ENCODE measurements around the gene CXorf51A.
"Not testable (repeated sequence)": the region's sequence is repeated elsewhere in the genome, so short reads cannot be mapped to it uniquely, and the experiment has no call there.

Gene CXorf51A

DNA sequence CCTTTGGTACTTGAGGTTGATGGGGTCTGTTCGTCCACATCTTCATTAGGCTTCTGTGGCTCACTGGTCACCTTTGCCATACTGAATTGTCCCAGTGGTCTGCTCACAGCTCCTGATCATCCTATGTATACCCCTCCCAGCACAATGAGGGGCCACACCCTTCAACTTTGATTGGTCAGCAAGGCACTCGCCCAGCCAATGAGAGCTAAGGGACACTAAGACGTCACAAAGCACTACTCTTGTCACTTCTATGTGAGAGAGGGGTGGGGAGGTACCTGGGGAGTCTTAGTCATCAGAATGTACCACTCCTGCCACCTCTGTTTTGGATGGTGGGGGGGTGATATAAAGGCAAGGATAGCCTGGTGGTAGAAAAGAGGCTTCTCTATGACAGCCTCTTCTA, at the start of gene CXorf51A:
CXorf51A (minus strand) TSS at position 101 of the 400 bp plus-strand sequence; CDS start at position 80, 21 bp downstream.
- not testable (repeated sequence) for DNase-seq (ENCODE audit: low read depth in 2 of 3, low spot score in 1 of 3)

DNA sequence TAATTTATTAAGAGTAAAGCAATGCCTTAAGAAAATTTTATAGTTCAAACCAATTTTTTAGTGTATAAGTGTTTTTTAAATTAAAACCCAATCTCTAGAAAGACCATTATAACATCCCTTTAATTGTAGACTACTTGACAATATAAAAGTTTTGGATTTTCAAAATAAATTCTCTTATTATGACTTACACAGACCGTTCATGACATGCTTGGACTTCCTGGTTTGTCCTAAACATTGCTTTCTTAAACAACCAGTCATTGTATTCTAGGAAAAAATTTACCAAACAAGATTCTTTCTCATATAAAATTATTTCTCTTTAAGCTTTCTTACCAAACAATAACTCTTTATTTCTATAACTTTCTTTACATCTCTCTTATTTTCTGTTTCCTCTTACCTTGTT, 49.0 kb upstream of the CXorf51A start:
- no peak for DNase-seq (ENCODE audit: low read depth in 2 of 3, low spot score in 1 of 3)

DNA sequence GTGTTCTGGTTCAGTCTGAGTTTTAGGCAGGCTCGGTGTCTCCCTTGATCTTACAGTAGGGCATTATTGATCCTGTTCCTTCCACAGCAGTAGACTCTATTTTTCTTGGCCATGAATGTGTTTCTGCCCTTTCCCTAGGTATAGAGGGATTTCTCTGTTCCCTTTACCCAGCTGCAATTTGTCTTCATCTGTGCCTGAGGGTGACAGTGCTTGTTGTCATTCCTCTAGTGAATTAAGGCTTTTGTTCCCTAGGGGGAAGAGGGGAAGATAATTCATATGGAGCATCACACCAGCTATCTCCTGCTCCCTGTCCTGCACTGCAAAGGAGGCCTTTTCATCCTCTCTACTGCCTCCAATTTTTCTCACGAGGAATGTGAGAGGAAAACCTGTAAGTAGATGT, 39.7 kb upstream of the CXorf51A start:
- DNase-seq (ENCODE audit: low read depth in 2 of 3, low spot score in 1 of 3) = no peak

DNA sequence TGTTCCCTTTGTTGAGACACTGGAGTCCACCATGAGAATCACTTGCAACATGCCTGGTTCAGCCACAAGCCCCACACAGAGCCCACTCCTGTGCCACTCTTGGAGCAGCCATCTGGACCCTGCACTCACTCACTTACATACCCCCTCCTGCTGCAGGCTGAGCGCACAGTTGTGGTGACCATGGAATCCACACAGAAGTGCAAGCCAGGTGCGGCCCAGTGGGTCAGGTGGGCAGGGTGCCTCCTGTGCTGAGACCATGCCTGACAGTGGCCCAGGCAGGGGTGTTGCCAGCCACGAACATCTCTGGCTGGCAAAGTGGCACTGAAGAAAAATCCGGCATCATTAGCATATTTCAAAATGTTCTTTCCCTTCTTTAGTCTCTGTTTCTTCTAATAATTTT, 17.4 kb upstream of the CXorf51A start:
- no peak for DNase-seq (ENCODE audit: low read depth in 2 of 3, low spot score in 1 of 3)

DNA sequence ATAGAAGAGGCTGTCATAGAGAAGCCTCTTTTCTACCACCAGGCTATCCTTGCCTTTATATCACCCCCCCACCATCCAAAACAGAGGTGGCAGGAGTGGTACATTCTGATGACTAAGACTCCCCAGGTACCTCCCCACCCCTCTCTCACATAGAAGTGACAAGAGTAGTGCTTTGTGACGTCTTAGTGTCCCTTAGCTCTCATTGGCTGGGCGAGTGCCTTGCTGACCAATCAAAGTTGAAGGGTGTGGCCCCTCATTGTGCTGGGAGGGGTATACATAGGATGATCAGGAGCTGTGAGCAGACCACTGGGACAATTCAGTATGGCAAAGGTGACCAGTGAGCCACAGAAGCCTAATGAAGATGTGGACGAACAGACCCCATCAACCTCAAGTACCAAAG, 5.1 kb downstream of the CXorf51A start, which contains the start of gene CXorf51B:
CXorf51B (plus strand) TSS at position 301 of the 400 bp plus-strand sequence; CDS start at position 322, 21 bp downstream.
- not testable (repeated sequence) for DNase-seq (ENCODE audit: low read depth in 2 of 3, low spot score in 1 of 3)
